MCF 10A (cell line): Measurements from ENCODE around the gene KANK4. TPM values are rescaled to one million over a fixed set of nuclear protein-coding genes. Genes with fewer than 3 reads are reported as not detected.

Experiments used
- BruUV-seq: library from RNA; stranded (reverse); fragments of 400-500 nt; replicated peaks from 2 replicates; lab custom pipeline; 2021; lab: Mats Ljungman, UMichigan
- CTCF ChIA-PET: fragments of 300-600 bp; sonication (Branson Sonifier 250); formaldehyde crosslinking; extraction: SDS; loops from one replicate; lab custom pipeline; 2021; ENCODE audit warnings: antibody characterized with exemption, inconsistent platforms; lab: Yijun Ruan, JAX
- POLR2A ChIA-PET: fragments of 300-600, 350-650 bp; sonication (Branson Sonifier 250); formaldehyde crosslinking; extraction: SDS; loops from one replicate; lab custom pipeline; 2020; ENCODE audit warnings: antibody characterized with exemption, inconsistent platforms; lab: Yijun Ruan, JAX
- DNase-seq: peaks from one replicate; pipeline ENCODE4 v3.0.0-alpha.2; 2018; ENCODE audit not compliant: unreplicated experiment
- H3K27ac Mint-ChIP-seq: one replicate; pipeline ENCODE4 v1.8.0; 2022; ENCODE audit warnings: mild to moderate bottlenecking, low read depth, mixed read lengths; ENCODE audit not compliant: unreplicated experiment
- H3K27me3 Mint-ChIP-seq: one replicate; pipeline ENCODE4 v1.8.0; 2022; ENCODE audit warnings: mixed read lengths; ENCODE audit not compliant: insufficient read depth, unreplicated experiment
- H3K36me3 Mint-ChIP-seq: one replicate; pipeline ENCODE4 v1.8.0; 2022; ENCODE audit warnings: mild to moderate bottlenecking, moderate library complexity, mixed read lengths; ENCODE audit not compliant: insufficient read depth, unreplicated experiment
- H3K4me1 Mint-ChIP-seq: one replicate; pipeline ENCODE4 v1.8.0; 2022; ENCODE audit warnings: mixed read lengths; ENCODE audit not compliant: insufficient read depth, unreplicated experiment
- H3K4me3 Mint-ChIP-seq: one replicate; pipeline ENCODE4 v1.8.0; 2022; ENCODE audit warnings: mild to moderate bottlenecking, moderate library complexity, mixed read lengths; ENCODE audit not compliant: unreplicated experiment
- H3K9me3 Mint-ChIP-seq: one replicate; pipeline ENCODE4 v1.8.0; 2022; ENCODE audit warnings: mixed read lengths; ENCODE audit not compliant: unreplicated experiment
- CTCF ChIP-seq: fragments of 200-600 bp; IDR thresholded peaks from one replicate; pipeline ENCODE4 v1.8.0; 2022; ENCODE audit warnings: antibody characterized with exemption, mild to moderate bottlenecking; ENCODE audit not compliant: unreplicated experiment
- intact Hi-C: fragments of 100-400 bp; cut with micrococcal nuclease; formaldehyde crosslinking; loops from 2 replicates; pipeline ENCODE4 v1.14.1; 2022
- total RNA-seq: library from RNA; stranded (reverse); gene quantifications from 2 replicates; pipeline ENCODE4 v1.2.3, GENCODE V29; 2022

Gene KANK4
- total RNA-seq, 1 experiment from 2014 or later = 0.51 TPM

GRCh38 chr1:62321446-62321845 lies 2.2 kb upstream of the KANK4 start:
- BruUV-seq = no TSS peak
- POLR2A ChIA-PET = interaction anchor here (0.6 to 1.5 kb wide), 4 partner anchors 10 to 365 kb away, joined by 3 to 6 read pairs (median 4); no protein-coding TSS in a partner anchor
- DNase-seq = peak; percentile 96
- TF ChIP-seq CTCF = no peak
- no peaks in the 10 kb centered on the region for H3K36me3 Mint-ChIP-seq
- H3K27me3 Mint-ChIP-seq = no peaks in the 10 kb centered on the region
- no peaks in the 10 kb centered on the region for H3K9me3 Mint-ChIP-seq
- no peak overlapping the region for H3K4me3 Mint-ChIP-seq
- intact Hi-C loops = no loop called here
- no peak overlapping the region for H3K27ac Mint-ChIP-seq
- H3K4me1 Mint-ChIP-seq = peaks cover 34% of the 10 kb centered on the region
- CTCF ChIA-PET = interaction anchor here (0.5 to 0.9 kb wide), 5 partner anchors 13 to 1759 kb away, joined by 3 to 4 read pairs (median 3); no protein-coding TSS in a partner anchor

GRCh38 chr1:62318320-62318755 lies 896 bp downstream of the KANK4 start:
- no peaks in the 10 kb centered on the region for H3K9me3 Mint-ChIP-seq
- intact Hi-C loops = no loop called here
- H3K4me3 Mint-ChIP-seq = peak overlapping the region; percentile 47
- peaks cover 14% of the 10 kb centered on the region for H3K4me1 Mint-ChIP-seq
- no peaks in the 10 kb centered on the region for H3K36me3 Mint-ChIP-seq
- POLR2A ChIA-PET = no interaction called here
- BruUV-seq = no TSS peak
- H3K27ac Mint-ChIP-seq = no peak overlapping the region
- H3K27me3 Mint-ChIP-seq = no peaks in the 10 kb centered on the region
- CTCF ChIA-PET = no interaction called here
- no peak for TF ChIP-seq CTCF
- no peak for DNase-seq

GRCh38 chr1:62317021-62317768 lies 2.0 kb downstream of the KANK4 start:
- Mint-ChIP-seq H3K27me3 (no peaks in the 10 kb centered on the region), H3K27ac (no peak overlapping the region), H3K4me1 (peaks cover 14% of the 10 kb centered on the region), H3K4me3 (no peak overlapping the region), H3K9me3 (no peaks in the 10 kb centered on the region), H3K36me3 (no peaks in the 10 kb centered on the region)
- no peak for DNase-seq
- BruUV-seq = no TSS peak
- POLR2A ChIA-PET = interaction anchor here (1.1 kb wide), 1 partner anchor 80 kb away, joined by 4 read pairs; no protein-coding TSS in a partner anchor
- CTCF ChIA-PET = interaction anchor here (1.0 kb wide), 2 partner anchors 48 to 142 kb away, joined by 3 to 6 read pairs; no protein-coding TSS in a partner anchor
- no peak for TF ChIP-seq CTCF
- intact Hi-C loops = no loop called here

- no peaks in the 10 kb centered on the region for H3K36me3 Mint-ChIP-seq
- no peaks in the 10 kb centered on the region for H3K9me3 Mint-ChIP-seq
- DNase-seq = no peak
- H3K27me3 Mint-ChIP-seq = no peaks in the 10 kb centered on the region
- TF ChIP-seq CTCF = no peak
- ChIA-PET CTCF (no interaction called here), POLR2A (interaction anchor here (1.1 kb wide), 1 partner anchor 79 kb away, joined by 4 read pairs; no protein-coding TSS in a partner anchor)
- H3K4me3 Mint-ChIP-seq = no peak overlapping the region
- no peak overlapping the region for H3K27ac Mint-ChIP-seq
- no TSS peak for BruUV-seq
- peaks cover 3% of the 10 kb centered on the region for H3K4me1 Mint-ChIP-seq
- intact Hi-C loops = no loop called here
These were observed 3.1 kb downstream of the KANK4 start for GRCh38 chr1:62316135-62316534.
